Neural cell (in vitro differentiated cells): ENCODE data around the gene DHX8. TPM values are rescaled to one million over a fixed set of nuclear protein-coding genes. Genes with fewer than 3 reads are reported as not detected.

ENCODE experiments used
- H2AFZ ChIP-seq: fragments of 200-600, 300-800 bp; sonication (generic), shearing (Covaris generic); 2 replicates; pipeline ENCODE4 v1.6.0; 2014; ENCODE audit warnings: low read depth, mild to moderate bottlenecking, antibody characterized with exemption, low read length, moderate library complexity
- H3F3A ChIP-seq: fragments of 200-600 bp; shearing (Covaris generic); 2 replicates; pipeline ENCODE4 v1.6.1; 2016; ENCODE audit warnings: mild to moderate bottlenecking, moderate library complexity, mixed read lengths, antibody characterized with exemption, low read length; ENCODE audit not compliant: insufficient read depth, poor library complexity, severe bottlenecking
- H3K27ac ChIP-seq: fragments of 200-600, 300-800 bp; sonication (generic), shearing (Covaris generic); 2 replicates; pipeline ENCODE4 v1.5.1; 2014; ENCODE audit warnings: mild to moderate bottlenecking, low read length, moderate library complexity
- H3K27me3 ChIP-seq: fragments of 300-800, 200-600 bp; sonication (generic), shearing (Covaris generic); 2 replicates; pipeline ENCODE4 v1.6.0; 2014; ENCODE audit warnings: mild to moderate bottlenecking, low read depth, low read length, moderate library complexity; ENCODE audit not compliant: insufficient read depth
- H3K36me3 ChIP-seq: fragments of 300-800, 200-600 bp; sonication (generic), shearing (Covaris generic); 2 replicates; pipeline ENCODE4 v1.5.1; 2014; ENCODE audit warnings: mild to moderate bottlenecking, antibody characterized with exemption, low read length, moderate library complexity; ENCODE audit not compliant: insufficient read depth
- H3K4me2 ChIP-seq: fragments of 300-800, 200-600 bp; sonication (generic), shearing (Covaris generic); 2 replicates; pipeline ENCODE4 v1.6.0; 2014; ENCODE audit warnings: mild to moderate bottlenecking, low read length
- H3K4me3 ChIP-seq: fragments of 300-800, 200-600 bp; sonication (generic), shearing (Covaris generic); 2 replicates; pipeline ENCODE4 v1.5.1; 2014; ENCODE audit warnings: mild to moderate bottlenecking, low read length, moderate library complexity
- H3K79me2 ChIP-seq: fragments of 200-600 bp; shearing (Covaris generic); replicated peaks from 2 replicates; pipeline ENCODE4 v1.6.0; 2014; ENCODE audit warnings: mild to moderate bottlenecking, low read length, moderate library complexity; ENCODE audit not compliant: insufficient read depth
- H3K9ac ChIP-seq: fragments of 300-800, 200-600 bp; sonication (generic), shearing (Covaris generic); 2 replicates; pipeline ENCODE4 v1.6.1; 2016; ENCODE audit warnings: mild to moderate bottlenecking, low read length, mixed read lengths
- H3K9me2 ChIP-seq: fragments of 200-600 bp; shearing (Covaris generic); 2 replicates; pipeline ENCODE4 v1.6.1; 2016; ENCODE audit warnings: mild to moderate bottlenecking, low read length, mixed read lengths; ENCODE audit not compliant: insufficient read depth
- H3K9me3 ChIP-seq: fragments of 200-600, 300-800 bp; sonication (generic), shearing (Covaris generic); 2 replicates; pipeline ENCODE4 v1.6.1; 2016; ENCODE audit warnings: mild to moderate bottlenecking, mixed run types, low read length, moderate library complexity, mixed read lengths
- H4K20me1 ChIP-seq: fragments of 200-600 bp; shearing (Covaris generic); 2 replicates; pipeline ENCODE4 v1.6.1; 2016; ENCODE audit warnings: mild to moderate bottlenecking, mixed run types; ENCODE audit not compliant: insufficient read depth
- EP300 ChIP-seq: fragments of 450-650 bp; conservative IDR thresholded peaks from 2 replicates; pipeline ENCODE4 v1.6.1; 2014; ENCODE audit warnings: antibody characterized with exemption, mild to moderate bottlenecking, moderate library complexity; ENCODE audit not compliant: poor library complexity, severe bottlenecking
- EZH2 ChIP-seq: fragments of 200-600, 300-800 bp; shearing (Covaris generic), sonication (generic); IDR thresholded peaks from 2 replicates; pipeline ENCODE4 v1.6.1; 2014; ENCODE audit warnings: antibody characterized with exemption, low read length, borderline replicate concordance, mild to moderate bottlenecking; ENCODE audit not compliant: insufficient read depth, poor library complexity, severe bottlenecking
- MXI1 ChIP-seq: fragments of 450-650 bp; conservative IDR thresholded peaks from 2 replicates; pipeline ENCODE4 v1.6.1; 2014; ENCODE audit warnings: antibody characterized with exemption, mild to moderate bottlenecking; ENCODE audit not compliant: poor library complexity, severe bottlenecking
- POLR2AphosphoS5 ChIP-seq: IDR thresholded peaks from 2 replicates; pipeline ENCODE4 v1.6.1; 2012
- RAD21 ChIP-seq: fragments of 450-650 bp; conservative IDR thresholded peaks from 2 replicates; pipeline ENCODE4 v1.6.1; 2014; ENCODE audit warnings: antibody characterized with exemption, mild to moderate bottlenecking, moderate library complexity
- SMC3 ChIP-seq: fragments of 450-650 bp; conservative IDR thresholded peaks from 2 replicates; pipeline ENCODE4 v1.6.1; 2014; ENCODE audit warnings: antibody characterized with exemption, mild to moderate bottlenecking, moderate library complexity; ENCODE audit not compliant: poor library complexity
- TAF1 ChIP-seq: IDR thresholded peaks from 2 replicates; pipeline ENCODE4 v1.6.1; 2012; ENCODE audit warnings: low read depth
- polyA plus RNA-seq: library from polyadenylated mRNA; depleted of rRNA; stranded (reverse); fragments of >200 nt; gene quantifications from 2 replicates; pipeline ENCODE4 v1.2.3, GENCODE V29; 2014
- TF ChIP-seq, protein P1 (sequence below): IDR thresholded peaks from 2 replicates; pipeline ENCODE4 v1.6.1; 2012; ENCODE audit warnings: borderline replicate concordance
- TF ChIP-seq, protein P2 (sequence below): fragments of 450-650 bp; IDR thresholded peaks from 2 replicates; pipeline ENCODE4 v1.5.1; 2014; ENCODE audit warnings: antibody characterized with exemption, mild to moderate bottlenecking, moderate library complexity; ENCODE audit not compliant: poor library complexity, severe bottlenecking

The DHX8 gene
- polyA plus RNA-seq, 1 donor from 2014 or later = 19.4 TPM

DNA sequence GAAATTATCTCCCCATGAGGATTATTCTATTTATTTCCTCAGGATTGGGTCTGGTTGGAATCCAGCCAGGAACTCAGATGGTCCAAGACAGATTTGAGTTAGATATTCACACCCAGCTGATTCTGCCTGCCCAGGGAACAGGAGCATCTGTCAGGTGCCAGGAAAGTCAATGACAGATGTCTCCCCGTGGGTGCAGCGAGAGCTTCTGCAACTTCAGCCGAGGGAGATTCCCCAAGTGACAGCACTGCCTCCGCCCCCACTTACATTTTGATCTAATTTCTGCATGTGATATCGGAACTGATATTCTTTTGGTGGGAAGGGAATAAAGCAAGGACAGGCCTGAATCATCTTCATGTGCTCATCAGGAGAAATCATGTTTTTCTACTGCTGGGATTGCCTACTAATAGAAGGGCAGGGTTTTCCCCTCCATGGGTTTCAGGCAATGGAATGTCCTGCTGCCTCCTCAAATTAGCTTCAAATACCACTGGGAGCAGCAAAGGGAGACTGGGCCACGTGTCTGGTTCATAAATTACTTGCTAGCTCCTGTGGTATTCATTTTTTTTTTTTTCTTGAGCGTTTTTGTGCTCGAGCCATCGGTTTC lies 15.7 kb upstream of the DHX8 start:
- Histone ChIP-seq H3F3A (no peaks in the 10 kb centered on the region), H2AFZ (no peak overlapping the region), H3K27me3 (no peaks in the 10 kb centered on the region), H3K4me2 (no peak overlapping the region), H3K27ac (no peak overlapping the region), H3K9me3 (no peaks in the 10 kb centered on the region), H3K36me3 (no peaks in the 10 kb centered on the region), H3K9me2 (no peaks in the 10 kb centered on the region), H4K20me1 (no peaks in the 10 kb centered on the region), H3K4me3 (no peak overlapping the region), H3K9ac (no peak overlapping the region), H3K79me2 (no peaks in the 10 kb centered on the region)
- TF ChIP-seq, protein P1, sequence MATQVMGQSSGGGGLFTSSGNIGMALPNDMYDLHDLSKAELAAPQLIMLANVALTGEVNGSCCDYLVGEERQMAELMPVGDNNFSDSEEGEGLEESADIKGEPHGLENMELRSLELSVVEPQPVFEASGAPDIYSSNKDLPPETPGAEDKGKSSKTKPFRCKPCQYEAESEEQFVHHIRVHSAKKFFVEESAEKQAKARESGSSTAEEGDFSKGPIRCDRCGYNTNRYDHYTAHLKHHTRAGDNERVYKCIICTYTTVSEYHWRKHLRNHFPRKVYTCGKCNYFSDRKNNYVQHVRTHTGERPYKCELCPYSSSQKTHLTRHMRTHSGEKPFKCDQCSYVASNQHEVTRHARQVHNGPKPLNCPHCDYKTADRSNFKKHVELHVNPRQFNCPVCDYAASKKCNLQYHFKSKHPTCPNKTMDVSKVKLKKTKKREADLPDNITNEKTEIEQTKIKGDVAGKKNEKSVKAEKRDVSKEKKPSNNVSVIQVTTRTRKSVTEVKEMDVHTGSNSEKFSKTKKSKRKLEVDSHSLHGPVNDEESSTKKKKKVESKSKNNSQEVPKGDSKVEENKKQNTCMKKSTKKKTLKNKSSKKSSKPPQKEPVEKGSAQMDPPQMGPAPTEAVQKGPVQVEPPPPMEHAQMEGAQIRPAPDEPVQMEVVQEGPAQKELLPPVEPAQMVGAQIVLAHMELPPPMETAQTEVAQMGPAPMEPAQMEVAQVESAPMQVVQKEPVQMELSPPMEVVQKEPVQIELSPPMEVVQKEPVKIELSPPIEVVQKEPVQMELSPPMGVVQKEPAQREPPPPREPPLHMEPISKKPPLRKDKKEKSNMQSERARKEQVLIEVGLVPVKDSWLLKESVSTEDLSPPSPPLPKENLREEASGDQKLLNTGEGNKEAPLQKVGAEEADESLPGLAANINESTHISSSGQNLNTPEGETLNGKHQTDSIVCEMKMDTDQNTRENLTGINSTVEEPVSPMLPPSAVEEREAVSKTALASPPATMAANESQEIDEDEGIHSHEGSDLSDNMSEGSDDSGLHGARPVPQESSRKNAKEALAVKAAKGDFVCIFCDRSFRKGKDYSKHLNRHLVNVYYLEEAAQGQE = no peak
- no peak for TF ChIP-seq SMC3

DNA sequence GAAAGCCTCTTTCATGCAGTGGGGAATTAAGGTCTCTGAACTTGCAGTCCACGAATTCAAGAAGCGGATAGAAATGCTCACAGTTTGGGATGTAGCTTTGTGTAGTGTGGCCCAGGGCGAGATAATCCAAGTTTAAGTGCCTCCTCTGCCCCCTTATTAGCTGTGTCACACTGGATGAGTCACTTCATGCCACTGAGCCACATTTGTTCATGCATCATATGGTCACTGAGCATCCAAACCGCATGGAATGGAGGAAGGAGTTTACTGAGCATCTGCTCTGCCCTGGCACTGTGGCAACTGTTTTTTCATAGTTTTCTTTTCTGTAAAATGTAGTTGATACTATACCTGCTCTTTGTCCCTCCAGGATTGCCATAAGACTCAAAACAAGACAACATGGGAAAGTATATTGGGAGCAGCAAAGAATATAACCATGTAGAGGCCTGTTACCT lies 15.1 kb upstream of the DHX8 start:
- Histone ChIP-seq H4K20me1 (no peaks in the 10 kb centered on the region), H2AFZ (no peak overlapping the region), H3K27ac (no peak overlapping the region), H3K79me2 (no peaks in the 10 kb centered on the region), H3K9me3 (no peaks in the 10 kb centered on the region), H3K9me2 (no peaks in the 10 kb centered on the region), H3K36me3 (no peaks in the 10 kb centered on the region), H3K4me2 (no peak overlapping the region), H3F3A (no peaks in the 10 kb centered on the region), H3K9ac (no peak overlapping the region), H3K4me3 (no peak overlapping the region), H3K27me3 (no peaks in the 10 kb centered on the region)
- no peak for TF ChIP-seq RAD21
- no peak for TF ChIP-seq TAF1
- TF ChIP-seq EZH2 = no peak

DNA sequence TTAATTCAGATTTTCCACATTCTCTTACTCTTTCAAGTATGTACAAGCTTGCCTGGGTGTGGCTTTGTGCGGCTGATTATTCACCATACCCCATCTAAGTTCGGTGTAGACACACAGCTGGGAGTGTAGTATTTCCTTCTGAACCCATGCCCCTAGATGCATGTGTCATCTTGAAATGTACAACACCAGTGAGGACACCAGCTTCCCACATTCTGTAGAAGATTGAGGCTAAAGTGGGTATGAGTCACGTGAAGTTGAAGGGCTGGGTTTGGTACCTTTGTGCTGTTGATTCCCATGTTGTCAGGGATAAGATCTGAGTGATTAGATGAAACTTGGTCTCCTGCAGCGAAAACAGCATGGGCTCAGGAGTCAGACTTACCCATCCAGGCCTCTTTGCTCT lies 14.6 kb upstream of the DHX8 start:
- H4K20me1 ChIP-seq = no peaks in the 10 kb centered on the region
- H3K9ac ChIP-seq = no peak overlapping the region
- no peaks in the 10 kb centered on the region for H3K9me3 ChIP-seq
- no peaks in the 10 kb centered on the region for H3F3A ChIP-seq
- no peak overlapping the region for H3K4me2 ChIP-seq
- H3K27me3 ChIP-seq = no peaks in the 10 kb centered on the region
- H3K9me2 ChIP-seq = no peaks in the 10 kb centered on the region
- H3K36me3 ChIP-seq = no peaks in the 10 kb centered on the region
- no peak overlapping the region for H3K4me3 ChIP-seq
- TF ChIP-seq, protein P2, sequence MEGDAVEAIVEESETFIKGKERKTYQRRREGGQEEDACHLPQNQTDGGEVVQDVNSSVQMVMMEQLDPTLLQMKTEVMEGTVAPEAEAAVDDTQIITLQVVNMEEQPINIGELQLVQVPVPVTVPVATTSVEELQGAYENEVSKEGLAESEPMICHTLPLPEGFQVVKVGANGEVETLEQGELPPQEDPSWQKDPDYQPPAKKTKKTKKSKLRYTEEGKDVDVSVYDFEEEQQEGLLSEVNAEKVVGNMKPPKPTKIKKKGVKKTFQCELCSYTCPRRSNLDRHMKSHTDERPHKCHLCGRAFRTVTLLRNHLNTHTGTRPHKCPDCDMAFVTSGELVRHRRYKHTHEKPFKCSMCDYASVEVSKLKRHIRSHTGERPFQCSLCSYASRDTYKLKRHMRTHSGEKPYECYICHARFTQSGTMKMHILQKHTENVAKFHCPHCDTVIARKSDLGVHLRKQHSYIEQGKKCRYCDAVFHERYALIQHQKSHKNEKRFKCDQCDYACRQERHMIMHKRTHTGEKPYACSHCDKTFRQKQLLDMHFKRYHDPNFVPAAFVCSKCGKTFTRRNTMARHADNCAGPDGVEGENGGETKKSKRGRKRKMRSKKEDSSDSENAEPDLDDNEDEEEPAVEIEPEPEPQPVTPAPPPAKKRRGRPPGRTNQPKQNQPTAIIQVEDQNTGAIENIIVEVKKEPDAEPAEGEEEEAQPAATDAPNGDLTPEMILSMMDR = no peak
- no peak for TF ChIP-seq TAF1
- no peak for TF ChIP-seq EZH2
- no peak for TF ChIP-seq EP300
- TF ChIP-seq POLR2AphosphoS5 = no peak
- TF ChIP-seq, protein P1 = no peak
- no peak for TF ChIP-seq RAD21
- TF ChIP-seq SMC3 = no peak
- no peak for TF ChIP-seq MXI1
- H3K79me2 ChIP-seq = no peaks in the 10 kb centered on the region
- no peak overlapping the region for H3K27ac ChIP-seq
- H2AFZ ChIP-seq = no peak overlapping the region
